Measurements from ENCODE around the gene HHAT. TPM values are rescaled to one million over a fixed set of nuclear protein-coding genes. Genes with fewer than 3 reads are reported as not detected.

The HHAT gene
- total and polyA plus RNA-seq, 2 of the 13 experiments (the other 11 are each of a cell fraction or from before 2014, with no cell fraction given), result 2.6 to 4.9 TPM

GRCh38 chr1:210677533-210677932 is 348.8 kb downstream of the HHAT start:
- Histone ChIP-seq H3K4me2 (ENCODE audit: low read depth, low read length) (no peak overlapping the region), H3K36me3 (replicated peaks in 1 of 2; ENCODE audit: control insufficient read depth in 1 of 2, insufficient read depth in 2 of 2, low read length in 2 of 2) (no peaks in the 10 kb centered on the region), H3K79me2 (ENCODE audit: insufficient read depth, low read length) (no peaks in the 10 kb centered on the region), H3K27ac (ENCODE audit: extremely low read length, insufficient read depth, low read length) (no peak overlapping the region), H3K4me1 (ENCODE audit: insufficient read depth, low read length) (no peaks in the 10 kb centered on the region), H2AFZ (ENCODE audit: low read length) (no peak overlapping the region), H4K20me1 (ENCODE audit: insufficient read depth, low read length) (no peaks in the 10 kb centered on the region), H3K4me3 (replicated peaks in 1 of 3; ENCODE audit: insufficient read depth in 1 of 3, low read depth in 2 of 3, low read length in 3 of 3) (no peak overlapping the region), H3K9ac (ENCODE audit: insufficient read depth, low read depth, low read length) (no peak overlapping the region), H3K9me3 (ENCODE audit: low read length) (no peaks in the 10 kb centered on the region), H3K27me3 (ENCODE audit: control insufficient read depth in 1 of 2, insufficient read depth in 2 of 2, low read length in 2 of 2) (no peaks in the 10 kb centered on the region)
- TF ChIP-seq ZNF761 (CRISPR knock-in tag; conservative IDR thresholded peaks at IDR 0.05) (no peak), HOXA9 (CRISPR knock-in tag; IDR thresholded peaks at IDR 0.05; ENCODE audit: borderline replicate concordance) (no peak), NFKB2 (CRISPR knock-in tag; IDR thresholded peaks at IDR 0.05; ENCODE audit: borderline replicate concordance) (no peak), IKZF4 (CRISPR knock-in tag; IDR thresholded peaks at IDR 0.05; ENCODE audit: borderline replicate concordance, low read depth, not compliant biosample characterization) (no peak), ZBTB7A (CRISPR knock-in tag; IDR thresholded peaks at IDR 0.05) (no peak), ZNF432 (CRISPR knock-in tag; IDR thresholded peaks at IDR 0.05; ENCODE audit: borderline replicate concordance) (no peak), PRDM10 (CRISPR knock-in tag; IDR thresholded peaks at IDR 0.05; ENCODE audit: low read depth) (no peak), ZNF782 (CRISPR knock-in tag; IDR thresholded peaks at IDR 0.05; ENCODE audit: borderline replicate concordance) (no peak), ZXDC (CRISPR knock-in tag; IDR thresholded peaks at IDR 0.05) (no peak), GATAD1 (CRISPR knock-in tag; IDR thresholded peaks at IDR 0.05) (no peak), SIX4 (CRISPR knock-in tag; IDR thresholded peaks at IDR 0.05) (no peak), KAT7 (CRISPR knock-in tag; IDR thresholded peaks at IDR 0.05; ENCODE audit: borderline replicate concordance) (no peak), GLMP (CRISPR knock-in tag; IDR thresholded peaks at IDR 0.05; ENCODE audit: borderline replicate concordance) (no peak), ZNF629 (CRISPR knock-in tag; conservative IDR thresholded peaks at IDR 0.05) (no peak)
- ChIA-PET POLR2A (no interaction called here), CTCF (ENCODE audit: low intra/inter-chr PET ratio, low total read pairs) (no interaction called here)
- no peak for FAIRE-seq
- no peak for ATAC-seq
- DNase-seq (ENCODE audit: low spot score), result no peak
- intact Hi-C loops (cut with micrococcal nuclease; ENCODE audit: unreplicated experiment), result no loop called here
- in situ Hi-C loops (cut with HindIII; ENCODE audit: extremely low pct_ligation_motif_present, low pct_unique_long_range_greater_than_20kb), result no loop called here
- no TSS peak for BruUV-seq (replicated peaks)
- 53% methylated on average over 4 of the region's 4 CpGs for WGBS (ENCODE audit: low lambda C conversion rate)
